HG03442 (cell line): Measurements from ENCODE around the gene TSSK1B.
"Not testable (repeated sequence)": the region's sequence is repeated elsewhere in the genome, so short reads cannot be mapped to it uniquely, and the experiment has no call there.

Experiments used
- ATAC-seq: cut with Tn5 transposase; IDR thresholded peaks from one replicate; pipeline ENCODE4 v1.9.1; 2021; ENCODE audit warnings: mild to moderate bottlenecking, moderate library complexity; ENCODE audit not compliant: unreplicated experiment

Gene TSSK1B, protein sequence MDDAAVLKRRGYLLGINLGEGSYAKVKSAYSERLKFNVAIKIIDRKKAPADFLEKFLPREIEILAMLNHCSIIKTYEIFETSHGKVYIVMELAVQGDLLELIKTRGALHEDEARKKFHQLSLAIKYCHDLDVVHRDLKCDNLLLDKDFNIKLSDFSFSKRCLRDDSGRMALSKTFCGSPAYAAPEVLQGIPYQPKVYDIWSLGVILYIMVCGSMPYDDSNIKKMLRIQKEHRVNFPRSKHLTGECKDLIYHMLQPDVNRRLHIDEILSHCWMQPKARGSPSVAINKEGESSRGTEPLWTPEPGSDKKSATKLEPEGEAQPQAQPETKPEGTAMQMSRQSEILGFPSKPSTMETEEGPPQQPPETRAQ

GRCh38 chr5:113434889-113435288 lies at the start of gene TSSK1B:
TSS of gene TSSK1B (minus strand) at chr5:113434989. CDS start at chr5:113434839, 150 bp downstream.
- ATAC-seq: no peak

GRCh38 chr5:113480243-113480642 lies 45.5 kb upstream of the TSSK1B start:
- ATAC-seq: no peak

DNA sequence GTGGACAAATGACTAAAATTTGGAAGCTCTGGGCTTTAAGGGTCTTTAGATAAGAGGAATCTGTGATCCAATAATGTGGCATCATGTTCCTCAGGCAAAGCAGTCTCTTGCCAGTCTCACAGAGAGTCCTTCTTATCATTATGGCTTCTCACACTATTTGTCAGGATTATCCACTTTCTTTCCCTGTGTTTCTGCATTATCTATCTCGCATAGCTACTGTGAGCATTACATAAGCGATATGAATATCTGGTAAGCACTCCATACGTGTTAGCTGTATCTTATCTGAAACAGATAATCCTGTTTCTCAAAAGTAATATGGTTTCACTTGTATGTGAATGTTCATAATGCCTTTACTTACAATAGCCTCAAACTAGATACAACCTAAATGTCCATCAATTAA lies 43.9 kb upstream of the TSSK1B start:
- ATAC-seq: no peak

DNA sequence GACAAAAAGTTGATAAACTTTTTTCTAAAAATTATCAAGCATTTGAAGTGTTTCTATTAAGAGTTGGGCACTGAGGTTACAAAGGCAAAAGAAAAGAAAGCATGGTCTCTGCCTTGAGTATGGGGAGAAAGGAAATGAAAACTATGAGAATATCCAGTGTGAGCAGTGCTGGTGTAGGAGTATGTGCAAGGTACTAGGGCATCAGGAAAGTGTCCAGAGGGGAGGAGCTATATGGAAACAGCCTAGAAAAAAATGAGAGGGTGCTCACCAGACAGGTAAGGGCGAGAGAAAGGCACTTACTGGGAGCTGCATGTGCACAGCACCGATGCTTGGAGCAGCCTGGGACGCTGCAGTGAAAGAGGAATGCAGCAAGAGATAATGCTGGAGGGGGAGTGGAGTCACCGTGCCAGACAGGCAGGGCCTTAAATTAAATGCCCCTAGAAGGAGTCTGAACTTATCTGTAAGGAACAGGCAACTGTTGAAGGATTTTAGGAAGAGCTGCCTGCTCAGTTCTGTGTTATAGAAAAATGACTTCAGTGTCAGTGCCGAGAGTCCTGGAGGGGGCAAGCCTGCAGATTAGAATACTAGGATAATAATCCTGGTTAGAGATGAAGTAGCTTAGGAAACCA lies 39.4 kb upstream of the TSSK1B start:
- no peak for ATAC-seq

DNA sequence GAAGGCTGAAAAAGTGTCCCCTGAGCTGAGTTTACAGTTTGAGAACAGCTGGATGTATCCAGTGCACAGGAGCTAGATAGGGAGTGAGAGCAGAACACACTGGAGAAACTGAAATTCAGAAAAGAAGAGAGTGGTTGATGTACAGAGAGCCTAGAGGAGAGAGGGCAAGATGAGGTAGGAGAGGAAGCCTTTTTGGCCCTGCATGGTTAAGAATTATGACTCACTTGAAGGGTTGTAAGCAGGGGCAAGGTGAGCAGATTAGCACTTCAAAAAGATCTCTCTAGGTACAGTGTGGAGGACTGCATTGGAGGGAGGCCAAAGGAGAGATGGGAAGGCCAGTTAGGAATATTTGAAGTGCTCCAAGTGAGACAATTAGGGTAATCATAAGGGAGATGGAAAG lies 28.2 kb upstream of the TSSK1B start:
- no peak for ATAC-seq

DNA sequence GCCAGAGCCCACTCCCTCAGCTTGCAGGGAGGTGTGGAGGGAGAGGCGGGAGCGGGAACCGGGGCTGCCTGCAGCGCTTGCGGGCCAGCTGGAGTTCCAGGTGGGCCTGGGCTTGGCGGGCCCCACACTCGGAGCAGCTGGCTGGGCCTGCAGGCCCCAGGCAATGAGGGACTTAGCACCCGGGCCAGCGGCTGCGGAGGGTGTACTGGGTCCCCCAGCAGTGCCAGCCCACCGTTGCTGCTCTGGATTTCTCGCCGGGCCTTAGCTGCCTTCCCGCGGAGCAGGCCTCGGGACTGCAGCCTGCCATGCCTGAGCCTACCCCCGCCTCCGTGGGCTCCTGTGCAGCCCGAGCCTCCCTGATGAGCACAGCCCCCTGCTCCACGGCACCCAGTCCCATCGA lies 22.3 kb upstream of the TSSK1B start:
- not testable (repeated sequence) for ATAC-seq

DNA sequence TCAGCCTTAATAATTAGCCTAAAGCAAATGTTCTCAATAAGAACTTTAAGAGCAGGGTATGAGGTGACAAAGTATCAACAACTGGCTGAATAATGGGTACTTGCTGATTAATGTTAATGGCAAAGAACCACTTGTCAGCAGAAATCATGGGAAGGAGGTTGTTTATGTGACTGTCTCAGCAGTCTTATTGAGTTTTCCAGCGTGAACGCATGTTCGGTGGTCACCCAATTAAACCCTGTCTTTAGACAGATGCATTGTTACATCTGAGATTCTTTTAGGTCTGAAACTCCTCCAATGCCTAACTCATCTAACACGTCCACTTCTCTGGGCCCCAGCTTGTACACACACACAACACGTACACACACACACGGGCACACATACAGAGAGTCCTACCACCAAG lies 18.2 kb upstream of the TSSK1B start:
- ATAC-seq: no peak

DNA sequence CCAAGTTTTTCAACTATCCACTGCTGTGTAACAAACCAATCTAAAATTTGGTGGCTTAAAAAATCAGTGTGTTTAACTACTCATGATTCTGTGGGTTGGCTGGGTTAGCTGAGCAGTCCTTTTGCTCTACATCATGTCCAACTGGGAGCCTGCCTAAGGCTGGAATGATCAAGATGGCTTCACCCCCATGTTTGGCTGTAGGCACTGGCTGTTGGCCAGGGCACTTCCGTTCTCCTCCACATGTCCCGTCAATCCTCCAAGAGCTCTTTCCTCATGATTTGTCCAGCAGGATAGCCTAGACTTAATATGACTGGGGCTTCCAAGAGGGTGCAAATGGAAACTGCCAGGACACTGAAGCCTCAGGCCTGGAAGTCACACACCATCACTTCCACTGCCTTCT lies 17.0 kb upstream of the TSSK1B start:
- no peak for ATAC-seq

- ATAC-seq: no peak
Measured at GRCh38 chr5:113450929-113451328, 16.1 kb upstream of the TSSK1B start.

DNA sequence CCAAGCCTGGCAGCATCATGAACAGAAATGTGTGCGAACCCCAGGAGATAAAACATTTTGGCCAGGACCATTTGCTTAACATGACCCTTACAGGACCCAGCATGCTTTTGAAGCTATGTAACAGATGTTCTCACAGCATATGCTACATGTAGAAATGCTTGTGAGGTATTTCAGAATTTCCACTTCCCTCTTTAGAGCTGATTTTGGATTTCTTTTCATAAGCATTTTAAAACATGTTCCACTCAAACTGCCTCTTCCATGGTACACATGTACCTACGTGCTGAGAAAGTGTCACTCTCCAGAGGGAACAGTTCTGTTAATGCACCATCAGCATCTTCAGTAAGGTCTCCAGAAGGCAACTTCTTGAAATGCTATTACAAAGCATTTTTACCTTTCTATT lies 15.7 kb upstream of the TSSK1B start:
- ATAC-seq: no peak

- ATAC-seq: no peak
Measured at GRCh38 chr5:113448252-113448651, 13.5 kb upstream of the TSSK1B start.

- no peak for ATAC-seq
Measured at GRCh38 chr5:113447498-113448050, 12.8 kb upstream of the TSSK1B start.

DNA sequence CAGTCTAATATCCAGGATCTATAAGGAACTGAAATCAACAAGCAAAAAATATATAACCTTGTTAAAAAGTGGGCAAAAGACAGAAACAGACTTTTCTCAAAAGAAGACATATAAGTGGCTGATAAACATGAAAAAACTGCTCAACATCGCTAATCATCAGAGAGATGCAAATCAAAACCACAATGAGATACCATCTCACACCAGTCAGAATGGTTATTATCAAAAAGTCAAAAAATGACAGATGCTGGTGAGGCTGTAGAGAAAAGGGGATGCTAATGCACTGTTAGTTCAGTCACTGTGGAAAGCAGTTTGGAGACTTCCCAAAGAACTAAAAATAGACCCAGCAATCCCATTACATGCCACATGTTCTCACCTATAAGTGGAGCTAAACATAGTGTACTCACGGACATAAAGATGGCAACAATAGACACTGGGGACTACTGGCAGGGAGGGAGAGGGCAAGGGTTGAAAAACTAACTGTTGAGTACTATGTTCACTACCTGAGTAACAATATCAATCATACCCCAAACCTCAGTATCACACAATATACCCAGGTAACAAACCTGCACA lies 11.7 kb upstream of the TSSK1B start:
- ATAC-seq: no peak

DNA sequence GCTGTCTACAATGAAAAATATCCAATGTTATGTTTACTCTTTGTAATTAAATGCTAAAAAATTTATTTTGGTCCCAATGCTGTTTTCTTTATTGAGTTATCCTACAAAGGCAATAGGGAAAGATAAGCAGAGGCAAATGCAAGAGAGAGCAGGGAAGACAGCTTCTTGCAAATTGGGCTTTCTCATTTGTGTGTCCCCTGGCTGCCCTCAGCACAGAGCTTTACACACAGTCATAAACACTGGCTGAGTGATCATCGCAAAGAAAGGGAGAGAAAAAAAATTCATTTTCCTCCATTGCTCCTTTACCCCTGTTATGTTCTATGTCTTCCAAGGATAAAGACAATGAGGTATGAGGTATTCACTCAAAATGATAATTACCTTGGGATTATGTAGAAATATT lies 2.3 kb upstream of the TSSK1B start:
- ATAC-seq: no peak

DNA sequence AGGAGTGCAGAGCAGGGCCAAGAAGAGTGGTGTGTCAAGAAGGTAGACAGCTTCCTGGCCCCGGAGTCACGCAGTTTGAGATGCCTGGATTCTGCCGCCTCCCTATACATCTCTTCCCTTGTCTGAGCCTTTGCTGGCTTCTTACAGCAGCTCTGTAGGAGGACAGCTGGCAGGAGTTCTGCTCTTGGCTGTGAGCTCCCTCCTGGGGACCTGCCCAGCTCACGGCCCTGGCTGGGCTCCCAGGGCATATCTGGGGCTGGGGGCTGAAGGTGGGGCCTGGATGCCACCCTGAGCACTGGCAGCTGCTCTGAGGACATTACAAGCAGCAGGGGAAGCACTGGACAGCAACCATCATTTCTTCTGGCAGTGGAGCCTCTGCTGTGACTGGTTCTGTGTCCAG lies 786 bp upstream of the TSSK1B start:
- no peak for ATAC-seq

- no peak for ATAC-seq
Measured at GRCh38 chr5:113433862-113434612, 752 bp downstream of the TSSK1B start.

DNA sequence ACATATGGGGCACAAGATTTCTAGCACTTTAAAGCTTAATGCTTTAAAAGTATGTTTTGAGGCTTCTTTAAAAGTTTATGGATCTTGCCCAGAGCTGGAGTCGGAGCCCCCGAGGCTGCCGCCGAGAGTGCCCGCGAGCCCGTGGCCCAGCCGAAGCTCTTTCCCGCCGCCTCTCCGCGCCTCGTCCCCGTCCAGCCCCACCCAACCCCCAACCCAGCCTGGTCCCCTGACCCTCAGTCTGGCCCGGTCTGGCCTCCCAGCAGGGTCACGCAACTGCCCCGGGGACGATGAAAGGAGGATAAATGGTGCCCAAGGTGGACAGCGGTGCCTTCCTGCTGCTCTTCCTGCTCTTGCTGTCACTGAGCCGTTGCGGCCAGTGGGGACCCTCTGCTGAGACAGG lies 1.7 kb downstream of the TSSK1B start:
- no peak for ATAC-seq

GRCh38 chr5:113427871-113428574 lies 6.8 kb downstream of the TSSK1B start:
- ATAC-seq: no peak

- no peak for ATAC-seq
Measured at GRCh38 chr5:113425909-113426308, 8.9 kb downstream of the TSSK1B start.

DNA sequence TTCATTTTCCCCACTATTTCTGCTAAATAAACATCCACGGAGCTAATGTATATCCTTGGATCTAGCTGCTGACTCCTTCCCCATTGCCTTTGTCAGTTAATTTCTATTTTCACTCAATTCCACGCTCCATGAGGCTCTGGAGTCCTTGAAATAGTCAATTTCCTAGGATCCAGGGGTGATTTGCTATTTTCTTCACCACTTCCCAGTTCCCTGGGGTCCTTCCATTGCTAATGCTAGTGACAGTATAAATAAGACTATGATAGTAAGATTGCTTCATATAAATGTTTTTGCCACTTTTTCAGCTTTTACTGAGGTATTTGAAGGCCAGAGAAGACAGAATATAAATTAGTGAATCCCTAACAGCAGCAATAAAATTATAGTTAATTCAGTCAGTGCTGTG lies 13.1 kb downstream of the TSSK1B start:
- no peak for ATAC-seq

DNA sequence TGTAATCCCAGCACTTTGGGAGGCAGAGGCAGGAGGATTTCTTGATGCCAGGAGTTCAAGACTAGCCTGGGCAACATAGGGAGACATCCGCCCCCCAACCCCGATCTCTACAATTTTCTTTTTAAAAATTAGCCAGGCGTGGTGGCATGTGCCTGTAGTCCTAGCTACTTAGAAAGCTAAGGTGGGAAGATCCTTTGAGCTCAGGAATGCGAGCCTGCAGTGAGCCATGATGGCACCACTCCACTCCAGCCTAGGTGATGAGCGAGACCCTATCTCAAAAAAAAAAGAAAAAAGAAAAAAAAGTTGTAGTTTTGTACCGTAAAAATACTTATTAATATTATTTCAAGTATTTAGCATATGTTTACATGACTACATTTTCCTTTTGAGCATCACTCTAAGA lies 29.3 kb downstream of the TSSK1B start:
- ATAC-seq: no peak
